Nephron (organoid): ENCODE measurements around the gene EIF6.
A peak's percentile ranks its signal among the peaks of the same experiment; 100 is the strongest.
"Not testable (repeated sequence)": the region's sequence is repeated elsewhere in the genome, so short reads cannot be mapped to it uniquely, and the experiment has no call there.

ENCODE experiments used
- H3K27ac Mint-ChIP-seq, 3 experiments: 2 replicates each; pipeline ENCODE4 v1.8.0; 2020; ENCODE audit warnings: mixed read lengths in 3 of 3, mild to moderate bottlenecking in 2 of 3, moderate library complexity in 1 of 3
- H3K27me3 Mint-ChIP-seq: 2 replicates; pipeline ENCODE4 v1.8.0; 2021; ENCODE audit warnings: low read depth, mild to moderate bottlenecking, moderate library complexity, mixed read lengths
- H3K36me3 Mint-ChIP-seq: 2 replicates; pipeline ENCODE4 v1.8.0; 2020; ENCODE audit warnings: low read depth, mixed read lengths
- H3K4me1 Mint-ChIP-seq: 2 replicates; pipeline ENCODE4 v1.8.0; 2020; ENCODE audit warnings: mixed read lengths
- H3K4me3 Mint-ChIP-seq, 3 experiments: 2 replicates each; pipeline ENCODE4 v1.8.0; 2020; ENCODE audit warnings: mild to moderate bottlenecking in 3 of 3, mixed read lengths in 3 of 3, moderate library complexity in 2 of 3
- H3K9me3 Mint-ChIP-seq: 2 replicates; pipeline ENCODE4 v1.8.0; 2020; ENCODE audit warnings: mixed read lengths
- TF ChIP-seq, protein P1 (sequence below), 3 experiments: fragments of 200-600 bp; sonication (generic); IDR thresholded peaks; one replicate each; pipeline ENCODE4 v1.5.0; 2021; ENCODE audit warnings: antibody characterized with exemption in 3 of 3; ENCODE audit not compliant: unreplicated experiment in 3 of 3

The EIF6 gene

DNA sequence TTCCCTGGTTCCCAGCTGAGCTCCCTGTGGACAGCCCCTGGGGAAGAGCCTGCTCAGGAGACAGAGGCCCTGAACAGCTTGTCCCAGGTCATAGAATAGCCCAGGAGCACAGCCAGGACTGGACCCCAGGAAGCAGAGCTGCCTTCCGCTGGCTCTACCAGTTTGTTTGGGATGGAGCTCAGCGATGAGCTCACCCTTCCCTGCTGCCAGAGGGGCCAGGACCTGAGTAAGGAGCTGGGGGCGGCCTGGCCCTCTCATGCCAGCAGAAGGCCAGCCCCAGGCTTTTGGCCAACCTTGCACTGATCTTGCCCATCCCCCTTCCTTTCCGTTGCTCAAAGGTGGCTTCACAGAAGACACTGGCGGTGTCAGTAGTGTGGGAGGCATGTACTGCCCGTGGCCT lies 24.1 kb downstream of the EIF6 start:
- no peak overlapping the region for H3K27ac Mint-ChIP-seq
- H3K4me3 Mint-ChIP-seq, result no peak overlapping the region
- H3K36me3 Mint-ChIP-seq, result no peaks in the 10 kb centered on the region
- H3K4me1 Mint-ChIP-seq, result peaks cover 26% of the 10 kb centered on the region
- no peaks in the 10 kb centered on the region for H3K9me3 Mint-ChIP-seq
- TF ChIP-seq, protein P1, sequence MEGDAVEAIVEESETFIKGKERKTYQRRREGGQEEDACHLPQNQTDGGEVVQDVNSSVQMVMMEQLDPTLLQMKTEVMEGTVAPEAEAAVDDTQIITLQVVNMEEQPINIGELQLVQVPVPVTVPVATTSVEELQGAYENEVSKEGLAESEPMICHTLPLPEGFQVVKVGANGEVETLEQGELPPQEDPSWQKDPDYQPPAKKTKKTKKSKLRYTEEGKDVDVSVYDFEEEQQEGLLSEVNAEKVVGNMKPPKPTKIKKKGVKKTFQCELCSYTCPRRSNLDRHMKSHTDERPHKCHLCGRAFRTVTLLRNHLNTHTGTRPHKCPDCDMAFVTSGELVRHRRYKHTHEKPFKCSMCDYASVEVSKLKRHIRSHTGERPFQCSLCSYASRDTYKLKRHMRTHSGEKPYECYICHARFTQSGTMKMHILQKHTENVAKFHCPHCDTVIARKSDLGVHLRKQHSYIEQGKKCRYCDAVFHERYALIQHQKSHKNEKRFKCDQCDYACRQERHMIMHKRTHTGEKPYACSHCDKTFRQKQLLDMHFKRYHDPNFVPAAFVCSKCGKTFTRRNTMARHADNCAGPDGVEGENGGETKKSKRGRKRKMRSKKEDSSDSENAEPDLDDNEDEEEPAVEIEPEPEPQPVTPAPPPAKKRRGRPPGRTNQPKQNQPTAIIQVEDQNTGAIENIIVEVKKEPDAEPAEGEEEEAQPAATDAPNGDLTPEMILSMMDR (IDR thresholded peaks at IDR 0.05; ENCODE audit: unreplicated experiment in 3 of 3), result no peak
- peaks cover 6% of the 10 kb centered on the region for H3K27me3 Mint-ChIP-seq

DNA sequence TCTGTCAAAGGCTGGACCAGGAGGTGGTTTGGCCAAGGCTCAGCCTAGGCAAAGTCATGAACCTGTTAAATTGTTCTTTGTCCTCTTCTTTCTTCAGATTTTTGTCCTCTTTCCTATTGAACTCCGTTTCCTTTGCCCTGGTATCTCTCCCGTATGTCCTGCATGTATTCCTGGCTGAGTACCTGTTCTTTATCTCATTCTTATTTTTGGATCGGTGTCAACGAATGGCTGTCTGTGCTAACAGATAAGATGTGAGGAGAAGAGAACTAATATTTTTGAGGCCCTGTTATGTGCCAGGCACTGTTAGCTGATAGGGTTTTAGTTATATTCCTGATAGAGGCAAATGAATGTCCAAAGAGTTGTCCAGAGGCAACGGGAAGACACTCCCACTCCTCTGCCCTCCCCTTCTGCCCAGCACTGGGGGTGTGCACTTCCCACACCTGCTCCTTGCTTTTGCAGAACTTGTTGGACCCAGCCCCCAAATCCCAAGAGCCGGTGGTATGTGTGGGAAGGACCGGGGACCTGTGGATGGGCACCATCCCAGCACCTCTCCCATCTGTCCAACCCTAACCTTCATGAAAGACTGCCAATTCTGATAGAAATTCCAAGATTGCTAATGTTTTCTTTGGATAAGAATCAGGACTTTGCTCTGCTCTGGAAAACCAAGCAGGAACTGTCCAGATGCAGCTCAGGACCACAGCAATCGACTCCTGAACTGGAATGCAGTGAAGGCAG lies 27.2 kb downstream of the EIF6 start:
- no peaks in the 10 kb centered on the region for H3K36me3 Mint-ChIP-seq
- H3K27me3 Mint-ChIP-seq, result peaks cover 6% of the 10 kb centered on the region
- no peak overlapping the region for H3K4me3 Mint-ChIP-seq
- H3K27ac Mint-ChIP-seq, result peak overlapping the region in 2 of 3 experiments; percentile 0
- TF ChIP-seq, protein P1 (IDR thresholded peaks at IDR 0.05; ENCODE audit: unreplicated experiment in 3 of 3), result no peak
- no peaks in the 10 kb centered on the region for H3K9me3 Mint-ChIP-seq
- H3K4me1 Mint-ChIP-seq, result peaks cover 15% of the 10 kb centered on the region

DNA sequence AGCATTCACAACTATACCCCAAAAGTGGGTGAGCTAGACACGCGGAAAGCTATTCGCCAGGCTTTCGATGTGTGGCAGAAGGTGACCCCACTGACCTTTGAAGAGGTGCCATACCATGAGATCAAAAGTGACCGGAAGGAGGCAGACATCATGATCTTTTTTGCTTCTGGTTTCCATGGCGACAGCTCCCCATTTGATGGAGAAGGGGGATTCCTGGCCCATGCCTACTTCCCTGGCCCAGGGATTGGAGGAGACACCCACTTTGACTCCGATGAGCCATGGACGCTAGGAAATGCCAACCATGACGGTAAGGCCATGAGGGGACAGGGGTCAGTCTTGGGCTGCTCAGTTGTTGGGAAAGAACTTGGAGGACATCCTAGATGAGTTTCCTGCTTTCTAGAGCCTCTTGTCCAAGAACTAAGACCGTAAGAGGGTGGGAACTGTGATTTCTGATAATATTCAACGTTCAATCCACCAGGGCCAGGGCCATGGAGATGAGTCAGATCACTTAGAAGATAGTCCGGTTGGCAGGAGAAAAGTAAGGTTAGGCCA lies 30.0 kb downstream of the EIF6 start:
- Mint-ChIP-seq H3K27ac (no peak overlapping the region), H3K9me3 (no peaks in the 10 kb centered on the region), H3K4me1 (peaks cover 15% of the 10 kb centered on the region), H3K27me3 (peaks cover 4% of the 10 kb centered on the region), H3K36me3 (no peaks in the 10 kb centered on the region), H3K4me3 (no peak overlapping the region)
- TF ChIP-seq, protein P1 (IDR thresholded peaks at IDR 0.05; ENCODE audit: unreplicated experiment in 3 of 3), result no peak

DNA sequence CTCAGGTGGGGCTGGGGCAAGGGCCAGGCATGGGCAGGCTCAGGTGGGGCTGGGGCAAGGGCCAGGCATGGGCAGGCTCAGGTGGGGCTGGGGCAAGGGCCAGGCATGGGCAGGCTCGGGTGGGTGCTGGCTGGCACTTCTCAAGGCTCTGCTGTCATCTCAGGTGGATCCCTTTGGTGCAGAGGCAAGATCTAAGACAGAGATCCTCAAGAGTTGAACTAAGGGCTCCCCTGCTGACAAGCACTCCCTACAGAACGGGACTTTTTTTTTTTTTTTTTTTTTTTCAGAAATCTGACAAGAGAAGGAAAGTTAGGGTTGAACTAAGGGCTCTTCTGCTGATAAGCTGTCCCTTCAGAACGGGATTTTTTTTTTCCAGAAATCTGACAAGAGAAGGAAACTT lies 31.6 kb downstream of the EIF6 start:
- Mint-ChIP-seq H3K9me3 (no peaks in the 10 kb centered on the region), H3K4me3 (no peak overlapping the region), H3K4me1 (peaks cover 9% of the 10 kb centered on the region), H3K27ac (no peak overlapping the region), H3K27me3 (no peaks in the 10 kb centered on the region), H3K36me3 (no peaks in the 10 kb centered on the region)
- TF ChIP-seq, protein P1 (IDR thresholded peaks at IDR 0.05; ENCODE audit: unreplicated experiment in 3 of 3), result no peak

DNA sequence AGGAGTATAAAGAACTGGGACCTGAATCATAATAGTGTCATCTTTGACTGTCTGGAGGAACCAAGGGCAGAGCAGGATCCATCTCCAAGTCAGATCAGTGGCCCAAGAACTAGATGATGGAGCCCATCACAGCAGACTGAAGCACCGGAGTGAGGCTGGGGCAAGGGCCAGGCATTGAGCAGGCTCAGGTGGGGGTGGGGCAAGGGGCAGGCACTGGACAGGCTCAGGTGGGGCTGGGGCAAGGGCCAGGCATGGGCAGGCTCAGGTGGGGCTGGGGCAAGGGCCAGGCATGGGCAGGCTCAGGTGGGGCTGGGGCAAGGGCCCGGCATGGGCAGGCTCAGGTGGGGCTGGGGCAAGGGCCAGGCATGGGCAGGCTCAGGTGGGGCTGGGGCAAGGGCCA lies 32.0 kb downstream of the EIF6 start:
- H3K27ac Mint-ChIP-seq, H3K9me3 Mint-ChIP-seq, H3K4me3 Mint-ChIP-seq, H3K4me1 Mint-ChIP-seq, H3K27me3 Mint-ChIP-seq, H3K36me3 Mint-ChIP-seq: not testable (repeated sequence)

DNA sequence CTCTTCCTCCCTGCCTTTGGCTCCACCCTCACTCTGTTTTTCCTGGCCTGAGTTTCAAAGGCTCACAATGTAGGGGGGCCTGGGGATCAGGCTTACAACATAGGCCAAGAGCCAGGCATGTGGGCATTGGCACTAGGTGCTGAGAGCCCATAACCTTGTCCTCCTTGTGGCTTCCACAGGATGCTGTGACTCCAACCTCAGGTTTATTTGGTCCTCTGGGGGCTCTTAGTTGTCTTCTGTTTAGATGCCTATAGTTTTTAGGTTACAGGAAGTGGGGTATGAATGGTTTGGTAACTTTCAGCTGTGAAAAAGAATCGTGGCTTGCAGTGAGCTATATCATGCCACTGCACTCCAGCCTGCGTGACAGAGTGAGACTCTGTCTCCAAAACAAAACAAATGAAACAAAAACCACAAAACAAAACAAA lies 32.5 kb downstream of the EIF6 start:
- H3K27me3 Mint-ChIP-seq, result no peaks in the 10 kb centered on the region
- no peak overlapping the region for H3K4me3 Mint-ChIP-seq
- TF ChIP-seq, protein P1 (IDR thresholded peaks at IDR 0.05; ENCODE audit: unreplicated experiment in 3 of 3), result no peak
- no peaks in the 10 kb centered on the region for H3K36me3 Mint-ChIP-seq
- H3K9me3 Mint-ChIP-seq, result no peaks in the 10 kb centered on the region
- no peak overlapping the region for H3K27ac Mint-ChIP-seq
- no peaks in the 10 kb centered on the region for H3K4me1 Mint-ChIP-seq
